Karpas-422 (cell line): ENCODE data around the gene NR3C1. TPM values are rescaled to one million over a fixed set of nuclear protein-coding genes. Genes with fewer than 3 reads are reported as not detected.
A peak's percentile ranks its signal among the peaks of the same experiment; 100 is the strongest.

Experiments used
- DNase-seq: peaks from one replicate; pipeline ENCODE4 v3.0.0-alpha.2; 2015
- H2AFZ ChIP-seq: fragments of 200-600 bp; sonication (generic); 2 replicates; pipeline ENCODE4 v1.6.1; 2014; ENCODE audit warnings: antibody characterized with exemption, low read length, mixed read lengths
- H3K27ac ChIP-seq: fragments of 200-600 bp; sonication (generic); 2 replicates; pipeline ENCODE4 v1.5.1; 2014; ENCODE audit warnings: mild to moderate bottlenecking, low read length, moderate library complexity
- H3K27me3 ChIP-seq: fragments of 200-600 bp; sonication (generic); 2 replicates; pipeline ENCODE4 v1.6.1; 2014; ENCODE audit warnings: low read length, mixed read lengths
- H3K36me3 ChIP-seq: fragments of 200-600 bp; sonication (generic); 2 replicates; pipeline ENCODE4 v1.6.1; 2014; ENCODE audit warnings: low read length, mixed read lengths; ENCODE audit not compliant: insufficient read depth
- H3K4me1 ChIP-seq: fragments of 200-600 bp; sonication (generic); 2 replicates; pipeline ENCODE4 v1.6.1; 2014; ENCODE audit warnings: mild to moderate bottlenecking, low read length, mixed read lengths
- H3K4me2 ChIP-seq: fragments of 200-600 bp; sonication (generic); 2 replicates; pipeline ENCODE4 v1.6.1; 2014; ENCODE audit warnings: low read length, low read depth, mild to moderate bottlenecking; ENCODE audit not compliant: poor library complexity, severe bottlenecking
- H3K4me3 ChIP-seq: fragments of 200-600 bp; sonication (generic); 2 replicates; pipeline ENCODE4 v1.5.1; 2014; ENCODE audit warnings: mild to moderate bottlenecking, antibody characterized with exemption, low read length, mixed read lengths
- H3K79me2 ChIP-seq: fragments of 200-600 bp; sonication (generic); 2 replicates; pipeline ENCODE4 v1.6.1; 2014; ENCODE audit warnings: mild to moderate bottlenecking, low read length, mixed read lengths
- H3K9ac ChIP-seq: fragments of 200-600 bp; sonication (generic); 2 replicates; pipeline ENCODE4 v1.6.0; 2014; ENCODE audit warnings: low read length
- H3K9me2 ChIP-seq: fragments of 200-600 bp; sonication (generic), shearing (Covaris generic); replicated peaks from 2 replicates; pipeline ENCODE4 v1.6.0; 2014; ENCODE audit warnings: mild to moderate bottlenecking, low read length, moderate library complexity; ENCODE audit not compliant: insufficient read depth
- H3K9me3 ChIP-seq: fragments of 300-700, 200-600 bp; sonication (generic); 2 replicates; pipeline ENCODE4 v1.6.1; 2014; ENCODE audit warnings: low read length, mixed read lengths
- H4K20me1 ChIP-seq: fragments of 200-600 bp; sonication (generic); 2 replicates; pipeline ENCODE4 v1.6.1; 2014; ENCODE audit warnings: mild to moderate bottlenecking, antibody characterized with exemption, low read length, low read depth; ENCODE audit not compliant: insufficient read depth
- total RNA-seq: library from RNA; depleted of rRNA; stranded (reverse); fragments of >200 nt; shearing (Covaris generic); gene quantifications from 2 replicates; pipeline ENCODE4 v1.2.3, GENCODE V29; 2014; ENCODE audit warnings: low replicate concordance

Gene NR3C1
- total RNA-seq, 1 experiment from 2014 or later = 364 TPM

DNA sequence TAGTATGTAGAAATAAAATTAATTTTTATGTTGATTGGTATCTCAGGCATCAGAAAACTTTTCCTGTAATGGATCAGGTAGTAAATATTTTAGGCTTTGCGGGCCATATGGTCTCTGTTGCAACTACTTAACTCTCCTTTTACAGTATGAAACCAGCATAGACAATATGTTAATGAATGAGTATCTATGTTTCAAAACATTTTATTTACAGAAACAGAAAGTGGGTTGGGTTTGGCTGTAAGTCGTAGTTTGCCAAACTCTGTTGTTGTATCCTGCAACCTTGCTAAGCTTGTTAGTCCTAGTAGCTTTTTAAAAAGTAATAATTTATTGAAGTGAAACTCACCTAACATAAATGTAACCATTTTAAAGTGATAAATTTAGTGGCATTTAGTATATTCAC is 132.1 kb downstream of the NR3C1 start:
- no peak overlapping the region for H3K4me3 ChIP-seq
- H3K4me2 ChIP-seq = no peak overlapping the region
- no peaks in the 10 kb centered on the region for H3K9me2 ChIP-seq
- H3K9ac ChIP-seq = no peak overlapping the region
- H3K4me1 ChIP-seq = peaks cover 13% of the 10 kb centered on the region
- DNase-seq = no peak
- H2AFZ ChIP-seq = no peak overlapping the region
- no peaks in the 10 kb centered on the region for H4K20me1 ChIP-seq
- H3K79me2 ChIP-seq = no peaks in the 10 kb centered on the region
- H3K27ac ChIP-seq = peak overlapping the region; percentile 54
- H3K27me3 ChIP-seq = no peaks in the 10 kb centered on the region
- peaks cover 11% of the 10 kb centered on the region; the same call in 1 of the 2 replicates for H3K36me3 ChIP-seq
- 0 out of 2 replicates have a peak, but pooled peaks cover 3% of the 10 kb centered on the region for H3K9me3 ChIP-seq

- 0 out of 2 replicates have a peak, but pooled peaks cover 1% of the 10 kb centered on the region for H3K36me3 ChIP-seq
- 0 out of 2 replicates have a peak, but pooled peaks cover 3% of the 10 kb centered on the region for H3K9me3 ChIP-seq
- no peaks in the 10 kb centered on the region for H3K27me3 ChIP-seq
- no peak for DNase-seq
- H3K4me3 ChIP-seq = no peak overlapping the region
- H3K79me2 ChIP-seq = no peaks in the 10 kb centered on the region
- H3K27ac ChIP-seq = no peak overlapping the region
- no peaks in the 10 kb centered on the region for H3K4me1 ChIP-seq
- H3K9ac ChIP-seq = no peak overlapping the region
- H3K4me2 ChIP-seq = no peak overlapping the region
- H4K20me1 ChIP-seq = no peaks in the 10 kb centered on the region
- H2AFZ ChIP-seq = no peak overlapping the region
- H3K9me2 ChIP-seq = no peaks in the 10 kb centered on the region
Measured at GRCh38 chr5:143268388-143268787, 135.1 kb downstream of the NR3C1 start.

DNA sequence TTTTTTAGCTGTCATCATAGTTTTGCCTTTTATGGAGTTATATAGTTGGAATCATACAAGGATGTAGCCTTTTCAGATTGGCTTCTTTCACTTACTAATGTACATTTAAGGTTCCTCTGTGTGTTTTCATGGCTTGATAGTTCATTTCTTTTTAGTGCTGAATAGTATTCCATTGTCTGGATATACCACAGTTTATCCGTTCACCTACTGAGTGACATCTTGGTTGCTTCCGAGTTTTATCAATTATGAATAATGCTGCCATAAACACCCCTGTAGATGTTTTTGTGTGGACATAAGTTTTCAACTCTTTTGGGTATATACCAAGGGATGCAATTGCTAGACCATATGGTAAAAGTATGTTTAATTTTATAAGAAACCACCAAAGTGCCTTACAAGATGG is 136.3 kb downstream of the NR3C1 start:
- no peak overlapping the region for H2AFZ ChIP-seq
- no peak for DNase-seq

DNA sequence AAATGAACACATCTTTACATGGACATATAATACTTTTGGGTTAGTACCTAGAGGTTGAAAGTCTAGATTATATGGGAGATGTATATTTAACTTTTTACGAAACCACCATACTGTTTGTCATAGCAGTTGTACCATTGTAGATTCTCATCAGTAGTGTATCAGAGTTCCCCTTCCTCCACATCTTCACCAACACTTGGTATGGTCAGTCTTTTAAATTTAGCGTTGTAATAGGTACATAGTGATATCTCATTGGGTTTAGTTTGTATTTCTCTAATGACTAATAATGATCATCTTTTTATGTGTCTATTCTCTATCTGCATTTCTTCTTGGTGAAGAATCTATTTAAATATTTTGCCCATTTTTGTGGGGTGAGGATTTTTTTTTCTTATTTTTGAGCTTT is 137.5 kb downstream of the NR3C1 start:
- H3K27me3 ChIP-seq = no peaks in the 10 kb centered on the region
- H3K4me2 ChIP-seq = no peak overlapping the region
- H3K79me2 ChIP-seq = no peaks in the 10 kb centered on the region

More for the DNA sequence above, 136.3 kb downstream of the NR3C1 start:
- Histone ChIP-seq H3K9me3 (0 out of 2 replicates have a peak, but pooled peaks cover 3% of the 10 kb centered on the region), H3K27me3 (no peaks in the 10 kb centered on the region), H4K20me1 (no peaks in the 10 kb centered on the region), H3K79me2 (no peaks in the 10 kb centered on the region), H3K9me2 (no peaks in the 10 kb centered on the region), H3K4me3 (no peak overlapping the region), H3K9ac (no peak overlapping the region), H3K4me1 (no peaks in the 10 kb centered on the region), H3K36me3 (no peaks in the 10 kb centered on the region), H3K4me2 (no peak overlapping the region), H3K27ac (no peak overlapping the region)

GRCh38 chr5:143263272-143263810 is 140.1 kb downstream of the NR3C1 start:
- H3K9ac ChIP-seq = no peak overlapping the region
- no peak overlapping the region for H3K27ac ChIP-seq
- H3K4me3 ChIP-seq = no peak overlapping the region
- H3K36me3 ChIP-seq = no peaks in the 10 kb centered on the region
- H3K27me3 ChIP-seq = no peaks in the 10 kb centered on the region
- no peaks in the 10 kb centered on the region for H3K9me2 ChIP-seq
- no peaks in the 10 kb centered on the region for H4K20me1 ChIP-seq
- H3K9me3 ChIP-seq = 0 out of 2 replicates have a peak, but pooled peaks cover 3% of the 10 kb centered on the region
- DNase-seq = no peak
- no peak overlapping the region for H2AFZ ChIP-seq
- H3K4me1 ChIP-seq = no peaks in the 10 kb centered on the region
- no peaks in the 10 kb centered on the region for H3K79me2 ChIP-seq
- no peak overlapping the region for H3K4me2 ChIP-seq

More for the DNA sequence above, 137.5 kb downstream of the NR3C1 start:
- no peaks in the 10 kb centered on the region for H3K36me3 ChIP-seq
- 0 out of 2 replicates have a peak, but pooled peaks cover 3% of the 10 kb centered on the region for H3K9me3 ChIP-seq
- no peaks in the 10 kb centered on the region for H3K4me1 ChIP-seq
- no peak overlapping the region for H3K27ac ChIP-seq
- no peak overlapping the region for H2AFZ ChIP-seq
- H3K4me3 ChIP-seq = no peak overlapping the region
- no peak overlapping the region for H3K9ac ChIP-seq
- H3K9me2 ChIP-seq = no peaks in the 10 kb centered on the region
- H4K20me1 ChIP-seq = no peaks in the 10 kb centered on the region
- DNase-seq = no peak

DNA sequence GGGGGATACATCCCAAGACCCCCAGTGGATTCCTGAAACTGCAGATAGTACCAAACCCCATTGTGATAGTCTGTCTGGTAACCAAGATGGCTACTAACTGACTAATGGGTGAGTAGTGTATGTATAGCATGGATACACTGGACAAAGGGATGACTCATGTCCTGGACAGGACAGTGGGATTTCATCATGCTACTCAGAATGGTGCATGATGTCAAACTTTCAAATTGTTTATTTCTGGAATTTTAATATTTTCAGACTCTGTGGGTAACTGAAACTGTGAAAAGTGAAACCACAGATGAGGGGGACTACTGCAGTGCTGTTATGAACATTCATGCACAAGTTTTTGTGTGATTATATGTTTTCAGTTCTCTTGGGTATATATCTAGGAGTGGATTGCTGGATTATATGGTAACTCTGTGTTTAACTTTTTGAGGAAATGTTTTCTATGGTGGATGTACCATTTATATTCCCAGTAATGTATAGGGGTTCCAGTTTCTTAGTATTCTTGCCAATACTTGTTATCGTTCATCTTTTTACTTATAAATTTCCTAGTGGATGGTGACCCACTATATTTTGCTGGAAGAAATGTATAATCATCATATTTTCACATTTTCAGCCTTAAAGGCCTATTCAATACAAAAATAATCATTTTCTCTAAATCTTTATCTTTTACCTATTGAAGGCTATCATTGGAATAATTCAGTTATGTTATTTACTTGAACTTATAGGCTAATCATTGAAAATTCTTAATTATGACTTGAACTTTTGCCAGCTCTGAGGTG is 140.9 kb downstream of the NR3C1 start:
- H3K79me2 ChIP-seq = no peaks in the 10 kb centered on the region
- no peak overlapping the region for H3K4me3 ChIP-seq
- no peaks in the 10 kb centered on the region for H3K27me3 ChIP-seq
- H2AFZ ChIP-seq = no peak overlapping the region
- H3K9me3 ChIP-seq = 0 out of 2 replicates have a peak, but pooled peaks cover 3% of the 10 kb centered on the region
- no peak overlapping the region for H3K4me2 ChIP-seq
- H4K20me1 ChIP-seq = no peaks in the 10 kb centered on the region
- no peaks in the 10 kb centered on the region for H3K36me3 ChIP-seq
- H3K4me1 ChIP-seq = no peaks in the 10 kb centered on the region
- H3K9me2 ChIP-seq = no peaks in the 10 kb centered on the region
- DNase-seq = no peak
- no peak overlapping the region for H3K27ac ChIP-seq
- no peak overlapping the region for H3K9ac ChIP-seq

DNA sequence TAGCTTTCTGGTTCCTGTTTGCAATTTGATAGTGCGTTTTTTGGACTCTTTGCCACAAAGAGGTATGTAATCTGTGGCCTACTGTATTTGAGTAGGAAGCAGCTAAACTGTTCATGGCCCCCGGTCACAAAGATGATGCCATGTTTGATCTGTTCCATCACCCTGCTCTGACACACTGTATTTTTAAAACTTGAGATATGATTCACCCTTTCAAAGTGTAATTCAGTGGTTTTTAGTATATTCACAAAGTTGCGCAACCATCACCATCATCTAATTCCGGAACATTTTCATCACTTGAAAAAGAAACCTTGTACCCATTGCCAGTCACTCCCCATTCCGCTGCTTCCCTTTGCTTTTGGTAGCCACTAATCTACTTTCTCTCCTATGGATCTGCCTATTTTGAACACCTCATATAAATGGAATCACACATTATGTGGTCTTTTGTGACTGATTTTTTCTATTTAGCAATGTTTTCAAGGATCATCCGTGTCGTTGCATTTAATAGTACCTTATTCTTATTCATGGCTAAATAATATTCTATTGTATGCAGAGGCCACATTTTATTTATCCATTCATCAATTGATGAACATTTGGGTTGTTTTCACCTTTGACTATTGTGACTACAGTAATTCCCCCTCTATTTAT is 141.6 kb downstream of the NR3C1 start:
- no peak overlapping the region; the same call in 1 of the 2 replicates for H3K27ac ChIP-seq

GRCh38 chr5:143259254-143259605 is 144.3 kb downstream of the NR3C1 start:
- H3K27me3 ChIP-seq = no peaks in the 10 kb centered on the region
- no peak overlapping the region for H2AFZ ChIP-seq
- H3K4me2 ChIP-seq = no peak overlapping the region
- no peak overlapping the region for H3K27ac ChIP-seq
- no peak for DNase-seq
- H3K9me3 ChIP-seq = no peaks in the 10 kb centered on the region
- H4K20me1 ChIP-seq = no peaks in the 10 kb centered on the region
- no peaks in the 10 kb centered on the region for H3K36me3 ChIP-seq
- H3K4me1 ChIP-seq = no peaks in the 10 kb centered on the region
- H3K9me2 ChIP-seq = no peaks in the 10 kb centered on the region
- no peak overlapping the region for H3K4me3 ChIP-seq
- H3K9ac ChIP-seq = no peak overlapping the region
- H3K79me2 ChIP-seq = no peaks in the 10 kb centered on the region

More for the DNA sequence above, 141.6 kb downstream of the NR3C1 start:
- no peak for DNase-seq
- H3K4me2 ChIP-seq = no peak overlapping the region
- no peaks in the 10 kb centered on the region for H3K9me2 ChIP-seq
- H3K27me3 ChIP-seq = no peaks in the 10 kb centered on the region
- no peaks in the 10 kb centered on the region for H3K79me2 ChIP-seq
- H3K4me1 ChIP-seq = no peaks in the 10 kb centered on the region
- H3K9ac ChIP-seq = no peak overlapping the region
- no peak overlapping the region for H3K4me3 ChIP-seq
- no peak overlapping the region for H2AFZ ChIP-seq
- no peaks in the 10 kb centered on the region for H3K36me3 ChIP-seq
- H4K20me1 ChIP-seq = no peaks in the 10 kb centered on the region
- no peaks in the 10 kb centered on the region for H3K9me3 ChIP-seq
